Measurements from ENCODE around the gene PPFIA2. TPM values are rescaled to one million over a fixed set of nuclear protein-coding genes. Genes with fewer than 3 reads are reported as not detected.

Gene PPFIA2
- total and polyA plus RNA-seq, 10 of the 15 experiments (the other 5 are each of a cell fraction or from before 2014, with no cell fraction given), result 0.06 to 0.39 (median 0.18) TPM; not detected in 6

- no peak for TF ChIP-seq CTCF (IDR thresholded peaks at IDR 0.05 in 2 of 3, conservative IDR thresholded peaks at IDR 0.05 in 1 of 3; ENCODE audit: control insufficient read depth in 2 of 3, extremely low read depth in 1 of 3, insufficient read depth in 1 of 3, low read depth in 3 of 3, low read length in 3 of 3)
- TF ChIP-seq ZNF687 (IDR thresholded peaks at IDR 0.05), result no peak
- TF ChIP-seq STAT1 (conservative IDR thresholded peaks at IDR 0.05), result no peak
- no peak for TF ChIP-seq SREBF1 (IDR thresholded peaks at IDR 0.05; ENCODE audit: low read length)
- no peak for TF ChIP-seq RBBP5 (conservative IDR thresholded peaks at IDR 0.05)
- TF ChIP-seq POU2F2 (IDR thresholded peaks at IDR 0.05; ENCODE audit: borderline replicate concordance, low read depth, low read length), result no peak
- no peak for TF ChIP-seq PML (IDR thresholded peaks at IDR 0.05; ENCODE audit: low read length)
Observed at GRCh38 chr12:81333812-81334211, 425.3 kb downstream of the PPFIA2 start (continued).

- H3K79me2 ChIP-seq (ENCODE audit: control insufficient read depth, insufficient read depth, low read length), result no peaks in the 10 kb centered on the region
- H4K20me1 ChIP-seq (ENCODE audit: control insufficient read depth, insufficient read depth), result no peaks in the 10 kb centered on the region
- H3K4me3 ChIP-seq, result no peak overlapping the region
- no peak overlapping the region for H3K4me2 ChIP-seq (ENCODE audit: control insufficient read depth, insufficient read depth)
- no peak for ATAC-seq
- no TSS peak for BruUV-seq (replicated peaks)
- no peak overlapping the region for H3K9ac ChIP-seq (ENCODE audit: control insufficient read depth, insufficient read depth, low read length)
- RAD21 ChIA-PET (ENCODE audit: unreplicated experiment), result no interaction called here
- POLR2A ChIA-PET, result no interaction called here
- no peaks in the 10 kb centered on the region for H3K36me3 ChIP-seq (ENCODE audit: control insufficient read depth in 2 of 2, insufficient read depth in 2 of 2, low read length in 1 of 2)
- no peaks in the 10 kb centered on the region for H3K9me3 ChIP-seq (replicated peaks; ENCODE audit: control insufficient read depth, insufficient read depth, low read length)
- H3K4me1 ChIP-seq (ENCODE audit: control insufficient read depth, insufficient read depth, low read length), result no peaks in the 10 kb centered on the region
- SMC1A ChIA-PET (ENCODE audit: uncharacterized antibody, unreplicated experiment), result no interaction called here
- intact Hi-C loops (cut with micrococcal nuclease; ENCODE audit: unreplicated experiment) (no loop called here), in situ Hi-C loops (cut with MboI) (no loop called here)
- no peak overlapping the region for H2AFZ ChIP-seq (ENCODE audit: control insufficient read depth, low read depth, low read length)
- H3K27me3 ChIP-seq (replicated peaks in 1 of 2; ENCODE audit: control insufficient read depth in 2 of 2, insufficient read depth in 2 of 2, low read length in 1 of 2), result no peaks in the 10 kb centered on the region
- no peak for FAIRE-seq
- CTCF ChIA-PET, result interaction anchor here (1.3 kb wide), 1 partner anchor 15 kb away, joined by 3 read pairs; no protein-coding TSS in a partner anchor
- 5% methylated on average over 4 of the region's 4 CpGs for WGBS (ENCODE audit: insufficient coverage, insufficient replicate concordance, low lambda C conversion rate, missing lambda C conversion rate)
- H3K27ac ChIP-seq (ENCODE audit: control insufficient read depth, insufficient read depth), result no peak overlapping the region
- DNase-seq (ENCODE audit: low read depth, low spot score), result no peak
- TF ChIP-seq BHLHE40 (IDR thresholded peaks at IDR 0.05; ENCODE audit: borderline replicate concordance in 1 of 2, low read depth in 2 of 2, low read length in 1 of 2), result no peak
- TF ChIP-seq RELB (IDR thresholded peaks at IDR 0.05; ENCODE audit: low read depth), result no peak
- no peak for TF ChIP-seq PAX8 (IDR thresholded peaks at IDR 0.05)
- no peak for TF ChIP-seq RAD51 (IDR thresholded peaks at IDR 0.05)
- TF ChIP-seq MYB (IDR thresholded peaks at IDR 0.05; ENCODE audit: borderline replicate concordance, low read depth, low read length), result no peak
- no peak for TF ChIP-seq RUNX3 (IDR thresholded peaks at IDR 0.05; ENCODE audit: low read length)
- TF ChIP-seq MTA3 (IDR thresholded peaks at IDR 0.05; ENCODE audit: borderline replicate concordance, low read length), result no peak
- no peak for TF ChIP-seq WRNIP1 (IDR thresholded peaks at IDR 0.05; ENCODE audit: borderline replicate concordance, low read depth, low read length)
- no peak for TF ChIP-seq CREM (IDR thresholded peaks at IDR 0.05; ENCODE audit: low read depth)
- TF ChIP-seq GATAD2B (conservative IDR thresholded peaks at IDR 0.05; ENCODE audit: low read depth), result no peak
- TF ChIP-seq PML (IDR thresholded peaks at IDR 0.05; ENCODE audit: low read length), result no peak
- no peak for TF ChIP-seq TCF12 (IDR thresholded peaks at IDR 0.05; ENCODE audit: low read depth, low read length)
- TF ChIP-seq POLR2A (IDR thresholded peaks at IDR 0.05; ENCODE audit: low read depth, low read length), result no peak
Observed at GRCh38 chr12:81332054-81332453, 427.1 kb downstream of the PPFIA2 start.

Measured in GM12878 (cell line).